HG02798 (cell line): Measurements from ENCODE around the gene SLCO1C1.
"Not testable (repeated sequence)": the region's sequence is repeated elsewhere in the genome, so short reads cannot be mapped to it uniquely, and the experiment has no call there.

ENCODE experiments used
- ATAC-seq: cut with Tn5 transposase; IDR thresholded peaks from one replicate; pipeline ENCODE4 v1.9.1; 2021; ENCODE audit warnings: mild to moderate bottlenecking; ENCODE audit not compliant: unreplicated experiment, poor library complexity

The SLCO1C1 gene, protein sequence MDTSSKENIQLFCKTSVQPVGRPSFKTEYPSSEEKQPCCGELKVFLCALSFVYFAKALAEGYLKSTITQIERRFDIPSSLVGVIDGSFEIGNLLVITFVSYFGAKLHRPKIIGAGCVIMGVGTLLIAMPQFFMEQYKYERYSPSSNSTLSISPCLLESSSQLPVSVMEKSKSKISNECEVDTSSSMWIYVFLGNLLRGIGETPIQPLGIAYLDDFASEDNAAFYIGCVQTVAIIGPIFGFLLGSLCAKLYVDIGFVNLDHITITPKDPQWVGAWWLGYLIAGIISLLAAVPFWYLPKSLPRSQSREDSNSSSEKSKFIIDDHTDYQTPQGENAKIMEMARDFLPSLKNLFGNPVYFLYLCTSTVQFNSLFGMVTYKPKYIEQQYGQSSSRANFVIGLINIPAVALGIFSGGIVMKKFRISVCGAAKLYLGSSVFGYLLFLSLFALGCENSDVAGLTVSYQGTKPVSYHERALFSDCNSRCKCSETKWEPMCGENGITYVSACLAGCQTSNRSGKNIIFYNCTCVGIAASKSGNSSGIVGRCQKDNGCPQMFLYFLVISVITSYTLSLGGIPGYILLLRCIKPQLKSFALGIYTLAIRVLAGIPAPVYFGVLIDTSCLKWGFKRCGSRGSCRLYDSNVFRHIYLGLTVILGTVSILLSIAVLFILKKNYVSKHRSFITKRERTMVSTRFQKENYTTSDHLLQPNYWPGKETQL

DNA sequence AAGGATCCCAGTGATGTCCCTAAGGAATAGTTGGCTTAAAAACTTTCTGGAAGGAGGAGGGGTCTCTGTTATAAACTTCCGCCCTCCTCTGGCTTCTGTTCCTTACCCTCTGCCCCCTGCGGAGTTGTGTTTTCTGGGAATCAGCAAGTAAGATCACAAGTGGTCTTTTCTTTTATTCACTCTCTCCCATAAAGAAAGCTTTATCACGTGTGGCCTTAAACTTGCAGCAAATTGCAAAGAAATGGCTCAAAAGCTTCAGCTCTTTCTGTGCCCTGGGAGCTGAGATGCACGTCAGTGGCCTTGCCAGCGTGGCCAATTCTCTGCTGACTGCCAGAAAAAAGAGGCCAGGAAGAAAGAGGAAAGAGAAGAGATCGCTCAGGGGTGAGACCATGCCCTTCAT, at the start of gene SLCO1C1:
SLCO1C1 (plus strand) TSS at position 101 of the 400 bp plus-strand sequence. CDS start 4,245 bp downstream, outside the sequence.
- ATAC-seq = no peak

DNA sequence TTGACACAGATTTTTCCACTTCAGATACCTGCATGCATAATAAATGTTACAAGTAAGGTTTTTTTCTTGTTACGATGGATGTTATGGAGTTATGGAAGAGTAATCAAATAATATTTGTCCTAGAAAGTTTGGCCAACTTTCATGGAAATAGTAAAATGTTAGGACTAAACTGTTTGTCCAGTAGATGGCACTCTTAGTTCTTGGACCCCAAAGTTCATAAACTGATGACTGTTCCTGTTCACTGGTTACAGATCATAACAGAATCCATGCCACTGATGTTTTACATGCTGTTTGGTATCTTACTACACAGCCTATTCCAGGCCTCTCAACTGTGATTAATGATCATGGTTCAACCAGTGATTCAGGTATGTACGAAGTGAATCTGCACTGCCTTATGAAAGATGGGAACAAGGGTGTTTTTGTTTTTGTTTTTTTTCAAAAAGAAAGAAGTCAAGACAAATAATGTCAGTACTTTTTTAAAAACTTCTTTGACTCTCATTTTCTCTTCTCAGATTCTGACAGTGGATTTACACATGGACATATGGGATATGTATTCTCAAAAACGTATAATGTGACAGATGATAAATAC, 48.8 kb upstream of the SLCO1C1 start:
- ATAC-seq = peak; percentile 60

DNA sequence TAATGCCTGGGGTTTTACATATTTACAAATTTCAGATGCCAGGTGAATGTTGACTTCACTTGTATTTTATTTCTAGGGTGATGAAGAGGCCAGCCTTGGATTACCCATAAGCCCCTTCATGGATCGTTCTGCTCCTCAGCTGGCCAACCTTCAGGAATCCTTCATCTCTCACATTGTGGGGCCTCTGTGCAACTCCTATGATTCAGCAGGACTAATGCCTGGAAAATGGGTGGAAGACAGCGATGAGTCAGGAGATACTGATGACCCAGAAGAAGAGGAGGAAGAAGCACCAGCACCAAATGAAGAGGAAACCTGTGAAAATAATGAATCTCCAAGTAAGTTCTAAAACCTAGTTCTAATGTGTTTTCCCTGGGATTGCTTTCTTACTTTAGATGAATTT, 41.3 kb upstream of the SLCO1C1 start:
- no peak for ATAC-seq

DNA sequence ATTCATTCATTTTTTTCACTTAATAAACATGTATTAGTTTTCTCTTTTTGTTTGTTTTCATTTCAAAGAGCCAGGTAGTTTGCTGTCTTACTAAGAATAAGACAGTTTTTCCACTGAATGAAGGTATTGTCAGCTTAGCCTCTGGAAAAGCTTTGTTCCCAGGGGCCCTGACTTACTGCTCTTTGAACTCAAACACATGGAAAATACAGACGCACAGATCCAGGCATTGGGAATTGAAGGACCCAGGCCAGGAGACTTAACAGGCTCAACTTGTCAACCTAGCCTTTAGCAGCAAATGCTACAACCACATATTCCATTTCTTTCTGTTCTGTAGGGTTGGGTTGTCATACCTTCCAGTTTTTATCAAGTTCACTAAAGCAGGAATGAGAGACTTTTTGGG, 38.5 kb upstream of the SLCO1C1 start:
- ATAC-seq = no peak

DNA sequence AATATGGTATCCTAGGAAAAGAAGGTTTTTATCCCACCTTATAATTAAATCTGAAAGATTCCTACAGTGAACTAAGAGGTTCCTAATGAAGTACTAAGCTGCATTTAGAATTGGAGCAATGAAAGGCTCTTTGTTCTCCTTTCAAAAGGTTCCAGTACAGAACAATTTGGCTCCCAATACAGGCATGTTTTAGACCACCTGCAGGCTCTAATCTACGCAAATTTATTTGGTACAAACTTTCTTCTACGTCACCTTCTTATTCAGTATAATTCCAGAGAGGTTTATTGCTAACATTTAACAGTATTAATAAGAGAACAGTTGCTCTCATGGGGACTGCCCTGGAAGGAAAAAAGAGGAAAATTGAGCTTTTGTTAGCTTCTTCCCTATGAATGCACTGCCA, 37.6 kb upstream of the SLCO1C1 start:
- no peak for ATAC-seq

DNA sequence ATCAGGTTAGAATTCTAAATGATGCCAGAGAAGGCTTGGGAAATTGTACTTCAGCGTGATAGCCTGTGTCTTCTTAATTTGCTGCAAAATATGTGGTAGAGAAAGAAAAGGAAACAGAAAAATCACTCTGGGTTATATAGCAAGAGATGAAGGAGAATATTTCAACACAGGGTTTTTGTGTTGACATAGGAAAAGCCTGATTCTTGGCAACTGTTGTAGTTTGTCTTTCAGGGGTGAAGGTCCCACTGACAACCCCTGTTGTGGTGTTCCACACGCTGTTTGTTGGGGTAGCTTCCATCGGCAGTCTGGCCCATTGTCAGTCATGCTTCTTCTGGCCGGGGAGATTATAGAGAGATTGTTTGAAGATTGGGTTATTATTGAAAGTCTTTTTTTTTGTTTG, 13.8 kb upstream of the SLCO1C1 start:
- ATAC-seq = no peak

DNA sequence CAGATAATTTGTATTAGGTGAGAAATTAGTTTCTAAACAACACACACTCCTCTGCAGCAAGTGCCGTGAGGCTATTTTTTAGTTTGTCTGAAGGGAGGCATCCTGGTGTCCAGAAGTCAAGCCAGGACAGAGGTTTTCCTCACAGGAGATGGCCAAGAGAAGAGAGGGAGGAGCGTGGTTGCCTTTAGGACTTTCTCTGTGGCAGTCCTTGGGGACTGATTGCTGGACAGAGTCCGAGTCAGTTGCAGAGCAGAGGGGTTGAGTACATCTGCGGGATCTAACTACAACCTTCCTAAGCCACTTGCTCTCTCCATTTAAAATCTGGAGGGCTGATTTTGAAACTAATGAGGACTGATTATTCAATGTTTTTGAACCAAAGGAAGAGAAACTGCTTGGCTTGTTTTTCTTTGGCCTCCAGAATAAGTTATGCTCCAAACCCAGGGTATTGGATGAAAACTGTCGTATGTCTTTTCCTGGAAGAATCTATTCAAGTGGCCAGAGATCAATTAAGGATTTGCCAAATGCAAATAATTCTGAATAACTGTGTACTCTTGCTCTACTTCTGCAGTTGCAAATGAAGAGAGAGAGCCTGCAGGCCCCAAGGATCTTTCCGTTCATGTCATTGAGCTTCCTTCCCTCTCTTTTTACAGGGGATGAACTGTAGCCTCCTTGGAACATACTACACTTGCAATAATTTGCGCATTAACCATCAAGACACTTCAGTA, 1.2 kb downstream of the SLCO1C1 start:
- ATAC-seq = no peak

DNA sequence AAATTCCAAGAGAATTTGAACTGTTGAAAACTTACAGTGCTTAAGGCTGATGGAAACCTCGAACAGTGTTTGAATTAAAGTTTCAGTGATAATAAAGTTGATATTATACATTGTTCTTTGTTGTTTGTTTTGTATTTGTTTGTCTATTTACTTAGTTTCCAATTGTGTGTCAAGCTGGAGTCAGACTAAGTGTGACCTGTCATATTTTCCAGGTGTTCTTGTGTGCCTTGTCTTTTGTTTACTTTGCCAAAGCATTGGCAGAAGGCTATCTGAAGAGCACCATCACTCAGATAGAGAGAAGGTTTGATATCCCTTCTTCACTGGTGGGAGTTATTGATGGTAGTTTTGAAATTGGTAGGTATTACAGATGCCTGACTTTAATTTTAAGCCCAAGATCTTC, 6.0 kb downstream of the SLCO1C1 start:
- no peak for ATAC-seq

DNA sequence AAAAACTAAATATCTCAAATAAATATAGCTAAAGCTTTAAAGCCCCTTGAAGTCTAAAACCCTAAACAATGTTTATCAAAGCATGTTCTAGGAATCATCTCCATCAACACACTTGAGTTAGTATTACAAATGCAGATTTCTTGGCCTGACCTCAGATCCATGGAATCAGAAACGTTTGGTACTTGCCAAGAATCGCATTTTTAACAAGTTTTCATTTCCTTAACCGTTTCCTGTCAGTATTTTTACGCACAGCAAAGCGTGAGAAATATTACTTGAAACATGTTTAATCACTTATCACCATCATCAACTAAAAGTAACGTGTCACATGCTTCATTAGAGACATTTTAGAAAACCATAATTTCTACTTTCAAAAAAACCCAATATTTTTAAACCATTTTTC, 9.7 kb downstream of the SLCO1C1 start:
- no peak for ATAC-seq

DNA sequence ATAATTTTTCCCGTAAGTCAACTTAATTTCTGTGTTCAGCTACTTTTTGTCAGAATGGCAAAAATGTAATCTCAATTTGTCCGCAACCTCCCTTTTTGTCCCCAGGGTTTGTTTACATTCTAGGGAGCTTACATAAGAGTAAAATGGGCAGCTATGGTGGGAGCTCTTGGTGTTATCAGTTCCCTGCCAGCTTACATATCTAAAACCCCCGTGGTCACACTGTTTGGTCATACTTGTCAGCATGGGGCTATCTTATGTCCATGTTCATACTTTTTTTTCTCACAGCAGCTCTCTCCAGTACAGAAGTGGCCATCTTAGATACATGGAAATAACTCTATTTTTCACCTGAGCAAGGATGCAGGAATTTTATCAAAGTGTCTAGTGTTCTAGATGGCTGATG, 16.7 kb downstream of the SLCO1C1 start:
- no peak for ATAC-seq

DNA sequence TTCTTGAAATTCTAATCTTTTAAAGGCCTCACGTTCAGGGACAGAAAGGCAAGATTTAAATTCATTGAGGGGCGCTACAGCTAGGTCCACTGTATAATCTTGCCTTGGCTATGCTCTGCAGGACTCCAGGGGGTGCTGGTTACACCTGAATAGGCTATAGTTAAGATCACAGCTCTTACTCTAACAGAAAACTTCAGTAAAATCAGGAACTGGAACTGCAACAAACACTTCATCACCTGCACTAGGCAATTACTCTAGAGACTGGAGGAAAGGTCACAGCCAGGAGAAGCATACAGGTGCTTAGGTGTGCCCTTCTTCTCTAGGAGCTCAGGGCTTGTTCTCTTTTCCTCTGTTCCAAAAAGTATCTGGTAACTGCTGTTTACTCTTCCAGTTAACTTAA, 20.9 kb downstream of the SLCO1C1 start:
- no peak for ATAC-seq

DNA sequence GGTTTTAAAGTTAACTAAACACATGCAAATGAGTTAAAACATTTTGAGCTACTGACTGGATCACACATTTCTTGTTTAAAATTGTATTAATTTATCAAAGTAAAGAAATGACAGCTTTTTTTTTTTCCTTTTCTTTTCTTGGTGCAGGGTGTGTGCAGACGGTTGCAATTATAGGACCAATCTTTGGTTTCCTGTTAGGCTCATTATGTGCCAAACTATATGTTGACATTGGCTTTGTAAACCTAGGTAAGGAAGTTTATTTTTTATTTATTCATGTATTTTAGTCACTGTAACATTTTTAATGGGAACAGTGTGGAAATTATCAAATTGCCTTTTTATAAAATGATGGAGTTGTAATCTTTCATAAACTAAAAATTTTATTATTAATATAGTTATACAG, 21.9 kb downstream of the SLCO1C1 start:
- no peak for ATAC-seq

DNA sequence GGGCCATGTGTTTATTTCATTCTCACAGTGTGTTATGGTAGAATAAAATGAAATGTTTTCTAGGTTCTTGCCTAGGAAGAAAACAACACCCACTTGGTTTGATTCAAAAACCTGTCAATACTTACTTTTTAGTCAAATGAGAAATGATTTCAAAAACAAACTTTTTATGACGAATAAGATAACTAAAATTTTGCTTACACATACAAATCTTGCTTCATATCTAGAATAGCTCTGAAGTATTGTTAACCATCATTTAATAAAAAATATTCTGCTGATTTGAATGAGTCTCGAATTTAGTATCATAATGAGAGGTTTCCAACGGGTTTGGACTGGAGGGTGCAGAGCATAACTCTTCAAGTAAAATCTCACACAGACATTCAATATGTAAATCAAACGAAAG, 23.2 kb downstream of the SLCO1C1 start:
- no peak for ATAC-seq

DNA sequence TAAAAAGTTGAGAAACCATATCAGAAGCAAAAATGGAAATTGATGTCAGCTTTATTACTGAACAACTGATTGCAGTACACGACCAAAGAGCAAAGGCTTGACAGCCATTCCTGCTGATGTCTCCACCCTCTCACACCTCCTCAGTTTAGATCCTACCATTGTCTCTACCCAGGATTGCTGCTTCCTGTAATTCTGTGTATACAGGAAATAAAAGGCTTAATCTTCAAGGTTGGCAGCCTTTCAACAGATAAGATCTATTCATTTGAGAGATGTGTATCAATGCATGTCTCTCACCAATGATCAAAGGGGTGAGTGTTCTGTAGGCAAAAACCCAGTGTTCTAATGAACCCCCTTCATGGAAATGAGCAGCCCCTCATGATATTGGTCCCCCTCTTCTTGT, 27.0 kb downstream of the SLCO1C1 start:
- no peak for ATAC-seq

DNA sequence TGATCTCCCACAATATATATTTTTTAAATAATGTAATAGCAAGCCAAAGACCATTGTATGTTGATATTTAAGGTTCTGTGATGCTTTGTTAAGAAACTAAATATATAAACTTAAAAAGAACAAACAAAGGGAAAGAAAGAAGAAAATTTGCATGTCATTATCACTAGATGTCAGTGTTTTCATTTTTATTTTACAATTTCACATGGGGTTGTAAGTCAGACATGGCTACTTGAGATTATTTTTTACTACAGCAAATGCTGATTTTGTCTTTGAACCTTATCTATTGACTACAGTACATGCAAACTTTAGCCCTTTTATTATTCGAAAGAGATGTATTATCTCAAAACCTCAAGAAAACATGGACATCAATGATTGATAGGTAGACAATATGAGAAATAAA, 36.1 kb downstream of the SLCO1C1 start:
- no peak for ATAC-seq

DNA sequence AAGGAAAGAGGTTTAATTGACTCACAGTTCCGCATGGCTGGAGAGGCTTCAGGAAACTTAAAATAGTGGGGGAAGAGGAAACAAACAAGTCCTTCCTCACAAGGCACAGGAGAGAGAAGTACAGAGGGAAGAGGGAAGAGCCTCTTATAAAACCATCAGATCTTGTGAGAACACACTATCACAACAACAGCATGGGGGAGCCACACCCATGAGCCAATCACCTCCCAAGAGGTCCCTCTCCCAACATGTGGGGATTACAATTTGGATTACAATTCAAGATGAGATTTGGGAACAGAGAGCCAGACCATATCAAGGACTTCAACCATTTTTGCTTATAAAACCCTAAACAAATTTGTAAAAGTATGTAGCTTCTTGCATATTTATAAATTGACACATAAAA, 45.8 kb downstream of the SLCO1C1 start:
- no peak for ATAC-seq

DNA sequence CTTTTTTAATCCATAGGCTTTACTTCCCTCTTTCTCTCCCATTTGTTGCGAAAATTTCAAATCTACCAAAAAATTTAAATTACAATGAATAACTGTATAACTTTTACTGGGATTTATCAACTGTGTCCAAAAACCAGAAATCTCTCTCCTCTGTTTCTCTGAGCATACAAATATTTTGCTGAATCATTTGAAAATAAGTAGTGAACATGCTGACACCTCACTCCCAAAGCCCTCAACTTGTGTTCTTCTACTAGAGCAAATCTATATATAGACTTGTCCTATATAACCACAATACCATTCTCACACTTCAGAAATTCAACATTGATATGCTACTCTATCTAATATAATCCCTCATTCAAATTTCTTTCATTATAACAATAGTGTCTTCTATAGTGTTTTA, 53.1 kb downstream of the SLCO1C1 start:
- no peak for ATAC-seq

DNA sequence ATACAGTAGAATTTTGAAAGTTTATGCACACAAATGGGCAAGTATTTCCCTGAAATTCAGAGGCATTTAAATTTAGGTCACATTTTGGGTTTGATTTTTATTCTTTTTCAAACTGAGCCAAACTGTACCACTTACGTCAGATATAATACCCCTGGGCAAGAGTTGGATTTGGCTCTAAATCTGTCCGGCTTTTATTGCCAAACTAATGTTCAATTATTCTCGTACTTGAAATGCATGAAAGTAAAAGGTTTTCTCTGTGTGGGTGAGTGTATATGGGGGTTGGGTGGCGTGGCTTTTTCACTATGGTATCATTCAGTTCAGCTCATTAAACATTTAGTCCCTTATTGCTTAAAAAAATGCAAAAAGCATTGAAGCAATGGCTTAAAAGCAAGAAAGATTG, 55.9 kb downstream of the SLCO1C1 start:
- no peak for ATAC-seq

DNA sequence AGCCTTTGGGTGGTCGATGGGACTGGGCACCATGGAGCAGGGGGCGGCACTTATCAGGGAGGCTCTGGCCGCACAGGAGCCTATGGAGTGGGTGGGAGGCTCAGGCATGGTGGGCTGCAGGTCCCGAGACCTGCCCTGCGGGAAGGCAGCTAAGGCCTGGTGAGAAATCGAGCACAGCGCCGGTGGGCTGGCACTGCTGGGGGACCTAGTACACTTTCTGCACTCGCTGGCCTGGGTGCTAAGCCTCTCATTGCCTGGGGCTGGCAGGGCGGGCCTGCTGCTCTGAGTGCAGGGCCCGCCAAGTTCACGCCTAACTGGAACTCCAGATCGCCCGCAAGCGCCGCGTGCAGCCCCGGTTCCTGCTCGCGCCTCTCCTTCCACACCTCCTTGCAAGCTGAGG, 82.3 kb downstream of the SLCO1C1 start:
- no peak for ATAC-seq

DNA sequence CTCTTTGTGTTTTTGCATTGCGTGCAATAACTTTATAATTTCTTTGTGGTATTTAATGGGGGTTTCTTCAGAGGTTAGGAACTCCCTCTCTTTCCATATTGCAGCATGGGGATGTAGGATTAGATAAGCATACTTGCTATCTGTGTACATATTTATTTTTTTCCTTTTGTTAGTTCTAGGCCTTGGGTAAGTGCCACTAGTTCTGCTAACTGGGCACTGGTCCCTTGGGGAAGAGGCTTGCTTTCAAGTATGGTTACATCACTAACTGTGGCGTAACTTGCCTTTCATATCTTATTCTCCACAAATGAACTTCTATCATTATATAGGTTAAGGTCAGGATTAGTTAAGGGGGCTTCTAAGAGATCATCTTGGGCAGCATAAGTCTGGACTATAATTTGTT, 83.8 kb downstream of the SLCO1C1 start:
- no peak for ATAC-seq

DNA sequence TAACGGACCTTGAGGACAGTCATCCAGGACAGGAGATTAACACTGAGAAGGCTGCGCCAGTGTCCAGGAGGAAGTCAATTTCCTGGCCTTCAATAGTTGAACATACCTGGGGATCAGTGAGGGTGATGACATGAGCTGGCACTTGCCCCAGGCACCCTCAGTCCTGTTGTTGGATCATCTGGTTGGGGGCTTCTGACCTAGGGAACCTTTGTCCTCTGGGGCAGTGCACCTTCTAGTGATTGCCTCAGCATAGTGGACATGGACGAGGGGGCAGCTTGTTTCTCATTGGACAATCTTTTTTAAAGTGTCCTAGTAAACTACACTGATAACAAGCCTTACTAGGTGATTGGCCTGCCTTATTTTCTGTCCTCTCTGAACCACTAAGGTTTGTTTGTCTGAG, 84.8 kb downstream of the SLCO1C1 start:
- not testable (repeated sequence) for ATAC-seq
